H1 (cell line): Measurements from ENCODE around the gene PDE6D. TPM values are rescaled to one million over a fixed set of nuclear protein-coding genes. Genes with fewer than 3 reads are reported as not detected.
A peak's percentile ranks its signal among the peaks of the same experiment; 100 is the strongest.

Experiments used
- CEBPB ChIP-seq: IDR thresholded peaks from 2 replicates; pipeline ENCODE4 v1.6.1; 2012; ENCODE audit warnings: low read depth, low read length
- CHD1 ChIP-seq: IDR thresholded peaks from 2 replicates; pipeline ENCODE4 v1.6.1; 2012; ENCODE audit warnings: low read depth, low read length, improper control_type of control experiment
- CHD2 ChIP-seq: IDR thresholded peaks from 2 replicates; pipeline ENCODE4 v1.6.1; 2012; ENCODE audit warnings: low read length, improper control_type of control experiment
- CREB1 ChIP-seq: IDR thresholded peaks from 2 replicates; pipeline ENCODE4 v1.6.1; 2012; ENCODE audit warnings: inconsistent platforms
- CTBP2 ChIP-seq: IDR thresholded peaks from 2 replicates; pipeline ENCODE4 v1.7.0; 2011; ENCODE audit warnings: borderline replicate concordance, mild to moderate bottlenecking, moderate library complexity, mixed read lengths, low read length; ENCODE audit not compliant: insufficient read depth, insufficient read length
- EP300 ChIP-seq, 2 experiments: IDR thresholded peaks; 1 replicate in 1 of 2; 2 replicates in 1 of 2; pipeline ENCODE4 v1.6.1; 2011 to 2012; ENCODE audit warnings: low read depth in 2 of 2, low read length in 2 of 2, mild to moderate bottlenecking in 2 of 2, borderline replicate concordance in 1 of 2, inconsistent platforms in 1 of 2, moderate library complexity in 1 of 2
- EZH2 ChIP-seq: fragments of 200-600 bp; sonication (generic); IDR thresholded peaks from 2 replicates; pipeline ENCODE4 v1.7.1; 2012; ENCODE audit warnings: low read depth, mild to moderate bottlenecking, moderate library complexity, low read length, inconsistent platforms; ENCODE audit not compliant: severe bottlenecking
- FOSL1 ChIP-seq: IDR thresholded peaks from 2 replicates; pipeline ENCODE4 v1.6.1; 2011; ENCODE audit warnings: mild to moderate bottlenecking, low read depth, low read length, moderate library complexity; ENCODE audit not compliant: insufficient read depth
- GABPA ChIP-seq: IDR thresholded peaks from 2 replicates; pipeline ENCODE4 v1.6.1; 2011; ENCODE audit warnings: mild to moderate bottlenecking, low read length, moderate library complexity, borderline replicate concordance; ENCODE audit not compliant: insufficient read depth
- HDAC6 ChIP-seq: IDR thresholded peaks from one replicate; pipeline ENCODE4 v1.7.1; 2012; ENCODE audit warnings: low read depth, mild to moderate bottlenecking, inconsistent platforms, low read length, moderate library complexity
- JUN ChIP-seq: IDR thresholded peaks from 2 replicates; pipeline ENCODE4 v1.6.1; 2011; ENCODE audit warnings: low read depth, mild to moderate bottlenecking, improper control_type of control experiment, low read length
- NANOG ChIP-seq: IDR thresholded peaks from 2 replicates; pipeline ENCODE4 v1.6.1; 2011; ENCODE audit warnings: low read length, low read depth, mild to moderate bottlenecking, inconsistent platforms; ENCODE audit not compliant: insufficient read depth, poor library complexity, severe bottlenecking
- NRF1 ChIP-seq: IDR thresholded peaks from 2 replicates; pipeline ENCODE4 v1.6.1; 2011; ENCODE audit warnings: mild to moderate bottlenecking, low read depth, low read length, improper control_type of control experiment
- POLR2A ChIP-seq, 2 experiments: IDR thresholded peaks; 1 replicate in 1 of 2; 2 replicates in 1 of 2; pipeline ENCODE4 v1.6.1; 2011; ENCODE audit warnings: low read depth in 2 of 2, low read length in 2 of 2, mild to moderate bottlenecking in 2 of 2; ENCODE audit errors: control extremely low read depth in 1 of 2
- RFX5 ChIP-seq: IDR thresholded peaks from 2 replicates; pipeline ENCODE4 v1.6.1; 2011; ENCODE audit warnings: low read depth, low read length, improper control_type of control experiment, borderline replicate concordance
- SIRT6 ChIP-seq: IDR thresholded peaks from one replicate; pipeline ENCODE4 v1.7.1; 2012; ENCODE audit warnings: low read length, inconsistent platforms
- SRF ChIP-seq: IDR thresholded peaks from 2 replicates; pipeline ENCODE4 v1.6.1; 2011; ENCODE audit warnings: mild to moderate bottlenecking, low read depth, low read length, moderate library complexity
- SUZ12 ChIP-seq: fragments of 200-600 bp; sonication (generic); IDR thresholded peaks from 2 replicates; pipeline ENCODE4 v1.6.1; 2012; ENCODE audit warnings: mild to moderate bottlenecking, inconsistent platforms, low read length, moderate library complexity, mixed read lengths
- TAF1 ChIP-seq: IDR thresholded peaks from 2 replicates; pipeline ENCODE4 v1.6.1; 2011; ENCODE audit warnings: mild to moderate bottlenecking, low read depth, low read length
- TAF7 ChIP-seq: optimal IDR thresholded peaks from 2 replicates; pipeline ENCODE3; 2011; ENCODE audit warnings: low read depth, mild to moderate bottlenecking, inconsistent platforms, low read length, moderate library complexity, borderline replicate concordance
- TEAD4 ChIP-seq: IDR thresholded peaks from 2 replicates; pipeline ENCODE4 v1.6.1; 2012; ENCODE audit warnings: low read depth, low read length, inconsistent platforms, mixed read lengths
- polyA plus RNA-seq, 7 experiments: library from polyadenylated mRNA; depleted of rRNA in 3 of 7; stranded (reverse) in 5 of 7; unstranded in 2 of 7; fragments of >200 nt in 5 of 7; fragments of 200-250 nt in 2 of 7; gene quantifications; 1 replicate in 5 of 7; 2 replicates in 1 of 7; 4 replicates in 1 of 7; pipeline versions ENCODE4 v1.2.1 to v1.2.3, GENCODE V29; 2011 to 2013; ENCODE audit warnings: missing spikeins in 2 of 7, mixed read lengths in 2 of 7
- total RNA-seq: library from RNA; stranded (reverse); fragmentation: NEBNext Ultra II Directional; extraction: Animal tissue kit (Norgen Biotek cat#: 25700); gene quantifications from 2 replicates; pipeline ENCODE4 v1.2.1, GENCODE V29; 2021
- TF ChIP-seq, protein P1 (sequence below), 3 experiments: IDR thresholded peaks; 1 replicate in 2 of 3; 2 replicates in 1 of 3; pipeline versions ENCODE4 v1.5.1 to v1.6.1; 2011; ENCODE audit warnings: low read length in 3 of 3, mild to moderate bottlenecking in 3 of 3, inconsistent platforms in 2 of 3, low read depth in 1 of 3, moderate library complexity in 1 of 3; ENCODE audit not compliant: insufficient read depth in 1 of 3; ENCODE audit errors: control extremely low read depth in 1 of 3

The PDE6D gene
- total and polyA plus RNA-seq, 2 of the 8 experiments (the other 6 are each of a cell fraction or from before 2014, with no cell fraction given): 33.7 to 63.9 TPM

DNA sequence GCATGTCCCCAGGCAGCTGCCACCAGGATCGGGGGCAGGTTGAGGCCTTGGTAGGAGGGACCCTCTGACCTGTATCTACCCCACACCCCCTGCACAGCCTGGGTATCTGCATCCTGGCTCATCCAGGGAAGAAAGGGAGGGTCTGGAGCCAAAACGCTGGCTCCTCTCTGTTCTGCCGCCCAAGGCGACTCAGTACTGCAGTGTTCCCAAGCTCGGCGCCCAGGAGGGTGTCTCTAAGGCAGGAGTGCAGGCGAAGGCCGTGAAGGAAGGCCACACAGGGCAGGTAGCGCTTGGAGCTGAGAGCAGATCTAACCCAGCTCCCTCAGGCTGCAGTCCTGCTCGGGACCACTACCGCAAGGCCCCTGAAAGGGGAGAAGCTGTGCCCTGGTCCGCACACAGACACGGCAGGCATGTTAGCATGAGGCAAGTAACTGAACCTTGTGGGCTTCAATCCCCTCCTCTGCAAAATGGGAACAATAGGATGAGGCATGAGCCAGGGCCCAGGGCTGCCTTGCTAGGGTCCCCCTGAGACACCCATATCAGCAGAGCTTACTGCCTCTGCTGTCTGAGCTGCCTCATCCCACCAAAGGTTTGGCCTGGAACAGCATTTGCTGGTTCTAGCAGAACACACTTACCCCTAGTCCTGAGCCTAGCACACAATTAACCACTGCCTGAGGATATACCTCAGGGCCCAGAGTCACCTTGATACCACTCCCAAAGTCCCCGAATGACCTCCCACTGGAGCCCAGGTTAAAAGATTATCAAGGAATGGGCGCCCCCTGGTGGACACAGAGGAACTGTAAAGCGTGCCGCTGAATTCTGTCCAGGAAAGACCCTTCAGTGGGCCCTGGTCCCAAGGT, 66.2 kb downstream of the PDE6D start (continued):
- TF ChIP-seq, protein P1, sequence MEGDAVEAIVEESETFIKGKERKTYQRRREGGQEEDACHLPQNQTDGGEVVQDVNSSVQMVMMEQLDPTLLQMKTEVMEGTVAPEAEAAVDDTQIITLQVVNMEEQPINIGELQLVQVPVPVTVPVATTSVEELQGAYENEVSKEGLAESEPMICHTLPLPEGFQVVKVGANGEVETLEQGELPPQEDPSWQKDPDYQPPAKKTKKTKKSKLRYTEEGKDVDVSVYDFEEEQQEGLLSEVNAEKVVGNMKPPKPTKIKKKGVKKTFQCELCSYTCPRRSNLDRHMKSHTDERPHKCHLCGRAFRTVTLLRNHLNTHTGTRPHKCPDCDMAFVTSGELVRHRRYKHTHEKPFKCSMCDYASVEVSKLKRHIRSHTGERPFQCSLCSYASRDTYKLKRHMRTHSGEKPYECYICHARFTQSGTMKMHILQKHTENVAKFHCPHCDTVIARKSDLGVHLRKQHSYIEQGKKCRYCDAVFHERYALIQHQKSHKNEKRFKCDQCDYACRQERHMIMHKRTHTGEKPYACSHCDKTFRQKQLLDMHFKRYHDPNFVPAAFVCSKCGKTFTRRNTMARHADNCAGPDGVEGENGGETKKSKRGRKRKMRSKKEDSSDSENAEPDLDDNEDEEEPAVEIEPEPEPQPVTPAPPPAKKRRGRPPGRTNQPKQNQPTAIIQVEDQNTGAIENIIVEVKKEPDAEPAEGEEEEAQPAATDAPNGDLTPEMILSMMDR (IDR thresholded peaks at IDR 0.05; ENCODE audit: control extremely low read depth in 1 of 3, insufficient read depth in 1 of 3, low read depth in 1 of 3, low read length in 3 of 3): peak in 2 of 3 experiments; percentile 85 to 86; a peak in 3 of 4 replicates
- TF ChIP-seq CHD1: no peak
- no peak for TF ChIP-seq EP300 (IDR thresholded peaks at IDR 0.05; ENCODE audit: borderline replicate concordance in 1 of 2, low read depth in 2 of 2, low read length in 2 of 2)
- TF ChIP-seq CREB1: peak; percentile 54
- no peak for TF ChIP-seq JUN
- peak; percentile 32 for TF ChIP-seq TAF7
- peak in 1 of 2 experiments; percentile 43; a peak in 1 of 3 replicates for TF ChIP-seq POLR2A (IDR thresholded peaks at IDR 0.05; ENCODE audit: control extremely low read depth in 1 of 2, low read depth in 2 of 2, low read length in 2 of 2)
- no peak for TF ChIP-seq SUZ12
- no peak for TF ChIP-seq HDAC6
- 0 out of 2 replicates have a peak, but pooled peaks have one; percentile 7 for TF ChIP-seq NRF1
- TF ChIP-seq EZH2: no peak
- no peak for TF ChIP-seq NANOG
- no peak for TF ChIP-seq FOSL1
- TF ChIP-seq CTBP2: no peak
- peak; percentile 9 for TF ChIP-seq SIRT6
- TF ChIP-seq SRF: no peak
- 0 out of 2 replicates have a peak, but pooled peaks have one; percentile 22 for TF ChIP-seq RFX5
- TF ChIP-seq TAF1: peak; percentile 30
- TF ChIP-seq CHD2: no peak
- no peak for TF ChIP-seq GABPA
- no peak for TF ChIP-seq TEAD4
- no peak for TF ChIP-seq CEBPB
